GM18907 (cell line): ENCODE data around the gene ERLEC1.
A peak's percentile ranks its signal among the peaks of the same experiment; 100 is the strongest.
"Not testable (repeated sequence)": the region's sequence is repeated elsewhere in the genome, so short reads cannot be mapped to it uniquely, and the experiment has no call there.

ENCODE experiments used
- ATAC-seq: cut with Tn5 transposase; IDR thresholded peaks from one replicate; pipeline ENCODE4 v1.9.1; 2021; ENCODE audit warnings: mild to moderate bottlenecking, moderate library complexity; ENCODE audit not compliant: unreplicated experiment

Gene ERLEC1

GRCh38 chr2:53786705-53787613, at the start of gene ERLEC1, which contains the start of gene ASB3:
Gene ERLEC1, plus strand, starts transcription at chr2:53787044. Its CDS starts 167 bp downstream, at chr2:53787211.
Gene ASB3, minus strand, starts transcription at chr2:53786953. Its CDS starts 21,381 bp downstream, at chr2:53765572.
- peak; percentile 98 for ATAC-seq

- no peak for ATAC-seq
Observed at GRCh38 chr2:53737091-53737490, 49.8 kb upstream of the ERLEC1 start.

GRCh38 chr2:53739032-53739431, 47.8 kb upstream of the ERLEC1 start:
- ATAC-seq = no peak

DNA sequence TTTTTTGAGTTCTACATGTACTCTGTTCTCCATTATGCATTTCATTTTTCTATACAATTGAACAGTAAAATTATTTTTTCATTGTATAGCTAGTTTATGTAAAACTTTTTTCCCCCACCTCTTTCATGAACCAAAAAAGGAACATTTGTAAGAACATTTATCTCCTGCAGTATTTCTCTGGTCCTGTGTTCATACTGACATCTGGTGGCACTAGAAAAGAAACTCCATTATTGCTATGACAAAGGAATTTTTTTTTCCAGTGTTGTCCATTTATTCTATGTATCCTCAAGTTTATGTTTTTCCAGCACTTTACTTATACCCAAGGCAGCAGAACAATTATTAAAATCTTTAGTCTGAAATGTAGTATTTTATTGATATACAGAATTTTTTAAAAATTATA, 46.7 kb upstream of the ERLEC1 start:
- no peak for ATAC-seq

DNA sequence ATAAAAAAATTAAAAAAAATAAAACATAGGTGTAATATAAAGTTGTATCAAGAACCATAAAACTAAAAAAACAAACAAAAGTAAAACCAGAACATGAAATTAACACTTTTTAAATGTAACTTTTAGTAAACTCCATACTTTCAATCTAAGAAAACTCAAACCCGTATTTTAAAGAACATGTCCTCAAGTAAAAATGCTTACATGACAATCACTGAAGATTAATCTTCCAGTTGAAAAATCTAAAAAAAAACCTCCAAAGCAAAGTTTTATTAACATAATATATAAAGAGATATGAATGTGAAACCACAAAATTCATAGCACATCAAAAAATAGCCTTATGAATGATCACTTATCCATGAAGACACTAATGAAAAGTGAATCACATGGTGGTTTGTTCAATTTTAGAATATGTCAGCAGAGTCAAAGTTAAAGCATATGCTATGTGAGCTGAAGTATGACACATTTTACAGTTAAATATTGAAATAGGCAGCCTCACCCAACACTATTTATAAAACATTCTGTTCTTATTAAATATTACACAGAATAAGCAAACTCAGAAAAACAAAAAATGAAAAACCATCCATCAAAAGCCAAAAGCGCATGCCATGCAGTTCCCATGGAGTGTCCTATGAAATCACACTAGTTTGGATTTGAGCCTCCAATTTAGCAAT, 42.3 kb upstream of the ERLEC1 start:
- ATAC-seq = no peak

GRCh38 chr2:53750041-53750768, 36.6 kb upstream of the ERLEC1 start:
- ATAC-seq = no peak

GRCh38 chr2:53751728-53752127, 35.1 kb upstream of the ERLEC1 start:
- peak; percentile 95 for ATAC-seq

DNA sequence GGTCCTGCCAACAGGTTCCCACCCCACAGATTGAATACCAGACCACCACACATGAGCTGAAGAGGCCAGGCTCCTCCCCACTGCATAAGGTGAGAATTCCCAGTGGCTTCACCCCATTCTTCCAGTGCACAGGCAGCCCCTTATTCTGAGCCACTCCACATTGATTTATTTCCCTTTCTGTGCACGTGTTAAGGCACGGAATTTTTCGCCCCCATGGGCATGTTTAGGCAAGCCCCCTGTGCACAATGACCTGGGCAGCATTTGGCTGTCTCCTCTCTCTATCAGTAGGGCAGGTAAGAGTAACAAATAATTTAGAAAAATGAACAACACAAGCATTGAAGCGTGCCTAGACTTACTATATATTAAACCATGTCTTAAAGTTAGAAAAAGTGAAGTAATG, 34.5 kb upstream of the ERLEC1 start:
- ATAC-seq = no peak

DNA sequence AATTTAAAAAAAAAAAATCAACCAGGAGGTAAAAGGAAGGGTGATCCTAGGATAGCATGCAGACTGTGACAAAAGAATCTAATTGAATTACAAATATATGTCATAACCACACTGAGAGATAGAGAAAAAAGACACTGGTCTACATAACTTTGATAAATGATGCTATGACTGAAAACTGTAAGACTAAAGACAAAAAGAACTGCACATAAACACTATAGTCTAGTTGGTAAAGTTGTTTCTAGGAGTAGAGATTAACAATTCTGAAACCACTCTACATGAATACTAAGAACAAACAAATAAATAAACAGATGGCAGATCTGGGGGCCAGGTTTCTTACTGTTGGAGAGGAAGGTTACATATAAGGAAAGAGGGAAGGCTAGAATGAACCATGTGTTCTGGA, 33.8 kb upstream of the ERLEC1 start:
- no peak for ATAC-seq

GRCh38 chr2:53755121-53755520, 31.7 kb upstream of the ERLEC1 start:
- ATAC-seq = peak; percentile 42

GRCh38 chr2:53756644-53757043, 30.2 kb upstream of the ERLEC1 start:
- no peak for ATAC-seq

DNA sequence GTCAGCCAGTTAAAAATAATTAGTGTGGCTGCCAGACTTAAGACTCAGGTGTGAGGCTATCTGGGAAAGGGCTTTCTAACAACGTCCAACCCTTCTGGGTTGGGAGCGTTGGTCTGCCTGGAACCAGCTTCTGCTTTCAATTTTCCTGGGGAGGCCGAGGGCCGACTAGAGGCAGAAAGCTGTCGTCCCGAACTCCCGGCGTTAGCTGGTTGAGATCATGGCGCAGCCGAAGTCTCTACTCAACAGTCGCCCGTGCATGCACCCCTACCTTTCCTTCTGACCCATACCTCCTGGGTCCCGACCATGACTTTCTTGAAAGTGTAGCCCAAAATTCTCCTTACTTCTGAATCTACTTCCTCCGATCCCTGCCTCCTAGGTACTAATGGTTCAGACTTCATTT, 29.6 kb upstream of the ERLEC1 start:
- not testable (repeated sequence) for ATAC-seq

DNA sequence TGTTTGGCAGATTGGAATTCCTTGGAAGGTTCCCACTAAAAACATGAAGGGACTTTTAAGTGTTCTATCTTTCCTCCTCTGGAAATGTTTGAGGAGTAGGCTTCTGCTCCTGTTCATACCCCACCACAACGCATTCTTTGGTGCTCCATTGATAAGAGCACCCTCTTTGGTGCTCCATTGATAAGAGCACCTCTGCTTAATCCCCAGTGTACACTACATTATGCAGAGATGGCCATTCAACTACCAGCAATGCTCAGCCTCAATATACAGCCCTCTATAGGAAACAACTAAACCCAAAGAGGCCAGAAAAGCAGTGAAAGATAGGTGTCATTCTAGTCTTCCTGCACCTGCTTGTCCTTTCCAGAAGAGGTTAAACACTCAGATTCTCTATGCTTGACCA, 21.1 kb upstream of the ERLEC1 start:
- no peak for ATAC-seq

GRCh38 chr2:53767405-53768241, 19.2 kb upstream of the ERLEC1 start, which contains the start of gene CHAC2:
Gene CHAC2, plus strand, starts transcription at chr2:53767804. Its CDS starts 83 bp downstream, at chr2:53767887.
- peak; percentile 95 for ATAC-seq

DNA sequence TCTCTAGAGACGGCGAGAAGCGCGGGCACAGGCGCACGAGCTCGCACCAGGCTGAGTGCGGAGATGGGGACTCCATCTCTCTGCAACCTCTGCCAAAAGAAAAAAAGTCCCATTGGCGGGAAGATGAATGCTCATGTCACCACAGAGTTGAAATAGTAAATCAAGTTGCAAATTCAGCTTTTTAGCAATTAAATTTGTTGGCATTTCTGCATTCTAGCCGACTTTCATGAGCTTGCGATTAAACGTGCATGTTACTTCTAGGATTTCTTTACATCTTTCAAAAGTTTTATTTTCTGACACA, 18.7 kb upstream of the ERLEC1 start:
- ATAC-seq = peak; percentile 62

DNA sequence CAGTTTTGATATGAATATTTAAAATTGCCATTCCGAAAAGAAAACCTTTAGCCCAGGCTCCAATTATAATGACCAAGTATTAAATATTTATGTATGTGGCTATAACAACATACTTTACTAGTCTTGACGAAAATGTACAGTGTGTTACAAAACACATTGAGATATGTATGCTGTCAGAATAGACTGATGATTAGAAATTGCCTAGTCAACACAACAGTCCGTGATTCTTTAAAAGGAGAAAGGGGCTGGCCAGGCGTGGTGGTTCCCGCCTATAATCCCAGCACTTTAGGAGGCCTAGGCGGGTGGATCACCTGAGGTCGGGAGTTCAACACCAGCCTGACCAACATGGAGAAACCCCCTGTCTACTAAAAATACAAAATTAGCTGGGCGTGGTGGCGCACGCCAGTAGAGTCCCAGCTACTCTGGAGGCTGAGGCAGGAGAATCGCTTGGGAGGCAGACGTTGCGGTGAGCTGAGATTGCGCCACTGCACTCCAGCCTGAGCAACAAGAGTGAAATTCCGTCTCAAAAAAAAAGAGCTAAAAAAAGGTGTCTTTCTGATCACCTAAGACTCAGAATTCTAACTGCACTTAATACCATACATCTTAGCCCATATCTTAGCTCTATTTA, 17.4 kb upstream of the ERLEC1 start:
- no peak for ATAC-seq

GRCh38 chr2:53770264-53770663, 16.6 kb upstream of the ERLEC1 start:
- ATAC-seq = no peak

DNA sequence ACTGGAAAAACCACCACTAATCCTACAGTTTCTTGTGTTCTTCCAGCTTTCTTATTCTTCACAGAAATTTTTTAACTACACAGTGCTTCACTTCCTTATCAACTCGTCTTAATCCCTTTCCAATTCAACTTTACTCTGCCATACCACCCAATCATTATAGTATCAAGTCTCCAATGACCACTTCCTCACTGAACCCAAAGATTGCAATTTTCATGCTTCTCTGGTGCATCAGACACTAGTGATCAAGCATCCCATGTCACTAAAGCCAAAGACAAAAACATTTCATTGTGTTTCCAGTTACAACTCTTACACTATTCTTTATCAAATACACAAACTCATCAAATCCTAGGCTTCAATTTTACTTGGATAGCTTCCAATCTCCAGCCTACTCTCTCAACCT, 9.7 kb upstream of the ERLEC1 start:
- no peak for ATAC-seq

DNA sequence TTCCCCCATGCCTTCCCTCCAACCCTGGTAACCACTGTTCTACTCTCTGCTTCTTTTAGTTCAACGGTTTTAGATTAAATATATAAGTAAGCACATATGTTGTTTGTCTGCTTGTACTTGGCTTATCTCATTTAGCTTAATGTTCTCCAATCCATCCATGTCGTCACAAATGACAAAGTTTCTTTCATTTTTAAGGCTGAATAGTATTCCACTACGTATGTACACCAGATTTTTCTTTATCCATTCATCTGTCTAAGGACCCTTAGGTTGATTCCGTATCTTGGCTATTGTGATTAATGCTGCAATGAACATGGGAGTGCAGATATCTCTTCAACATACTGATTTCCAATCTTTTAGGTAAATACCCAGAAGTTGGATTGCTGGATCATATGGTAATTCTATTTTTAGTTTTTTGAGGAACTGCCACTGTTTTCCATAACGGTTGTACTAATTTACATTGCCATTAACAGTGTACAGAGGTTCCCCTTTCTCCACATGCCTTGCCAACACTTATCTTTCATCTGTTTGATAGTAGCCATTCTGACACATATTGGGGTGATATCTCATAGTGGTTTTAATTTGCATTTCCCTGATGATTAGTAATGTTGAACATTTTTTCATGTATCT, 8.2 kb upstream of the ERLEC1 start:
- ATAC-seq = no peak

DNA sequence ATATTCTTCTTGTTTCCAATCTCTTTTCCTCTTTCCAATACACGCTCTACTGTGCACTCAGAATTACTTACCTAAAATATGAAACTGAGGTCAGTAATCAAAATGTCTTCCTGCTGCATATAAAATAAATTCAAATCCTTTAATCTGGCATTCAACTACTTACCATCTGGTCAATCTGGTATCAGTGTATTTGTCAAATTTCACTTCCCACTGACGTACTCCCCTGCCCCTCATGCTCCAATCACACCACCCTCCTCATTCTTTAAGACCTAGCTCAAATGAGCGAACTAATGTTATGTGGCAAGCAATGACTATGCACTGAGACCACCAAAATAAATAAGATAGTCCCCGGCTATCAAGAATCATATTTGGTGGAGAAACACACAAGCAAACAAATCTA, 6.8 kb upstream of the ERLEC1 start:
- ATAC-seq = no peak
